HG03565 (cell line): ENCODE results near the gene C1GALT1.
"Not testable (repeated sequence)": the region's sequence is repeated elsewhere in the genome, so short reads cannot be mapped to it uniquely, and the experiment has no call there.

ENCODE experiments used
- ATAC-seq: cut with Tn5 transposase; IDR thresholded peaks from one replicate; pipeline ENCODE4 v1.9.1; 2021; ENCODE audit warnings: mild to moderate bottlenecking, moderate library complexity; ENCODE audit not compliant: unreplicated experiment

Gene C1GALT1

DNA sequence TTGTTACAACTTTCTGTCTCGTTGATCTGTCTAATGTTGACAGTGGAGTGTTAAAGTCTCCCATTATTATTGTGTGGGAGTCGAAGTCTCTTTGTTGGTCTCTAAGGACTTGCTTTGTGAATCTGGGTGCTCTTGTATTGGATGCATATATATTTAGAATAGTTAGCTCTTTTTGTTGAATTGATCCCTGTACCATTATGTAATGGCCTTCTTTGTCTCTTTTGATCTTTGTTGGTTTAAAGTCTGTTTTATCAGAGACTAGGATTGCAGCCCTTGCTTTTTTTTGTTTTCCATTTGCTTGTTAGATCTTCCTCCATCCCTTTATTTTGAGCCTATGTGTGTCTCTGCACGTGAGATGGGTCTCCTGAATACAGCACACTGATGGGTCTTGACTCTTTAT is 17.2 kb downstream of the C1GALT1 start:
- not testable (repeated sequence) for ATAC-seq

DNA sequence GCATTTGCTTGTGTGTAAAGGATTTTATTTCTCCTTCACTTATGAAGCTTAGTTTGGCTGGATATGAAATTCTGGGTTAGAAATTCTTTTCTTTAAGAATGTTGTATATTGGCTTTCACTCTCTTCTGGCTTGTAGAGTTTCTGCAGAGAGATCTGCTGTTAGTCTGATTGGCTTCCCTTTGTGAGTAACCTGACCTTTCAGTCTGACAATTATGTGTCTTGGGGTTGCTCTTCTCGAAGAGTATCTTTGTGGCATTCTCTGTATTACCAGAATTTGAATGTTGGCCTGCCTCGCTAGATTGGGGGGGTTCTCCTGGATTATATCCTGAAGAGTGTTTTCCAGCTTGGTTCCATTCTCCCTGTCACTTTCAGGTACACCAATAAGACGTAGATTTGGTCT is 17.9 kb downstream of the C1GALT1 start:
- ATAC-seq, result not testable (repeated sequence)

DNA sequence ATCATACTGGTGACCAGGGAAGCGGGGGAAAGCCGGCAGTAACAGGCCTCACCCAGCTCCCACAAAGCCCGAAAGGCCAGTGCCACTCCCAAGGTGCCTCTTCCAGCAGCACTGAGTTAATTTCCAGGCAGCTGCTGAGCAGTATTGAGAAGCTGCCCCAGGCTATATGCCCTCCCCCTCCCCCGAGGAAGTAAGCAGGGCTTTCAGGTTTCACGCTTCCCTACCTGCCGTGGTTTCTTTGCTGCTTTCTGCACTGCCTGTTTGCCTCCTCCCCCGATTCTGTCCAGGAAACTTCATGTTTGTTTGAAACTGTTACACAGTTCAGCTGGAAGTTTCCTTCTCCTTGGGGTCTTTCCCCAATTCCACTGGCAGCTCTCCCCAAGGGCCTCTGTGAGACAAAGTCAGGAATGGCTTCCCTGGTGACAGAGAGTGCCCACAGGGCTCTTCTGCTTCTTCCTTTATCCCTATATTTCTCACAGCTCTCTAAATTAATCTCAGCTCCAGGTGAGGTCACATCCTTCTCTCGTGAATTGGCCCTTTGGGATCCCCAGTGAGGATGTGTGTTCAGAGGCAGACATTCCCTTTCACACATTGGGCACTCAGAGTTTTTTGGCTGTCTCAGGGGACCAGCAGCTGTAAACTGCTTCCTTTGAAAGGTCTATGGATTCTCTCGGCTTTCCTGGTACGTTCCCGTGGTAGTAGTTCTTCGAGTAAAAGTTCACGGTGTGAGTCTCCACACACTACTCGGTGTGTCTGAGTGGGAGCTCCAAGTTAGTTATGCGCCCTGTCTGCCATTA is 19.4 kb downstream of the C1GALT1 start:
- ATAC-seq, result peak; percentile 73

DNA sequence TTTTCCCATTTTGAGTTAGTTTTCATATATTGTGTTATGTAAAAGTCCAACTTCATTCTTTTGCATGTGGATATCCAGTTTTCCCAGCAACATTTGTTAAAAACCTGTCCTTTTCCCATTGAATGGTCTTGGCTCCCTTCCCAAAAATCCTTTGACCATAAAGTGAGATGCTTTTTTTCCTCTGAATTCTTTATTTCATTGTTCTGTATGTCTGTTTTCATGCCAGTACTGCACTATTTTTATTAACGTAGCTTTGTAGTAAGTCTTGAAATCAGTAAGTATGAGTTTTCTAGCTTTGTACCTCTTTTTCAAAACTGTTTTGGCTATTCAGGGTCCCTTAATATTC is 20.0 kb downstream of the C1GALT1 start:
- no peak for ATAC-seq

DNA sequence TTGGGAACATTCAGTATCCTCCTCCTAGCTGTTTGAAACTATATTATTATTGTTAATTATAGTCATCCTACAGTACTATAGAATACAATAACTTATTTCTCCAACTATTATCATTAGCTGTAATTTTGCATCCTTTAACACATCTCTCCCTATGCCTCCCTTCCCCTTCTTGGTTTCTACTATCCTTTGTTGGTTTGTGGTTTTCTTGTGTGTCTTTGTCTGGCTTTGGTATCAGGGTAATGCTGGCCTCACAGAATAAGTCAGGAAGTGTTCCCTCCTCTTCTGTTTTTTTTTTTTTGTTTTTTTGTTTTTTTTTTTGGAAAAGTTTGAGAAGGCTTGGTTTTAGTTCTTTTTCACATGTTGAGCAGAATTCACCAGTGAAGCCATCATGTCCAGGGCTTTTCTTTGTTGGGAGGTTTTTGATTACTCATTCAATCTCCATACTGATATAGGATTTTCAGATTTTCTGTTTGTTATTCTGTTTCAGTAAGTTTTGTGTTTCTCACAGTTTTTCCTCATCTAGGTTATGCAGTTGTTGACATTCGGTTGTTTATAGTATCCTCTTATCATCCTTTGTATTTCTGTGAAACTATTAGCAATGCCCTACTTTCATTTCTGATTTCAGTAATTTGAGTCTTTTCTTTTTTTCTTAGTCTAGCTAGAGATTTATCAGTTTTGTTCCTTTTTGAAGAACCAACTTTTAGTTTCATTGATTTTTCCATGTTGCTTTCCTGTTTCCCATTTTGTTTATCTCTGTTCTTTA is 21.6 kb downstream of the C1GALT1 start:
- ATAC-seq, result no peak

DNA sequence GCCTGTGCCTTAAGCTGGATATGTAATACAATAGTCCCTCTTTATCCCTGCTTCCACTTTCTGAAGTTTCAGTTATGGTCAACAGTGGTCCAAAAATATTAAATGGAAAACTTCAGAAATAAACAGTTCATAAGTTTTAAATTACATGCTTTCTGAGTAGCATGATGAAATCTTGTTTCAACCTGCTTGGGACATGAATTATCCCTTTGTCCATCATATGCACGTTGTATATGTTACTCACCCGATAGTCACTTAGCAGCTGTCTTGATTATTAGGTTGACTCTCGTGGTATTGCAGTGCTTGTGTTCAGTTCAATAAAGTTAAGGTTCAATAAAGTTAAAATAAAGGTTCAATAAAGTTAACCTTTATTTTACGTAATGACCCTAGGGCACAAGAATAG is 25.5 kb downstream of the C1GALT1 start:
- ATAC-seq, result no peak

DNA sequence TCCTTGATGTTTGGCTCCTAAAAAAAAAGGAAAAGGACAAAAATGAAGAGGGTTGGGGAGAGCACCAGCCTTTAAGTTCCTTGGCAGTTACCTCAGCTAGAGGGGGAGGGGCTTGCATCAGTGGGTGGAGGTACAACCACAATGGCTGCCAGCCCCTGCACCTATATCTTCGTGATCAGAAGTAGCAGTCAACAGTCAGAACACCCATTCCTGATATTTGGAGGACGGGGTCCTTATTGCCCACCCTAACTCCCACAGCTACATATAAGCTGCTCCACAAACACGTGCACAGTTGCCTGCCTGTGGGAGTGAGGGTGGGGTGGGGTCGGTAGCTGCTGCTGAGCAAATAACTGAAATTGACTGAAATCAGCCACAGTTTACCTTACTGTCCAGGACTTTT is 26.2 kb downstream of the C1GALT1 start:
- ATAC-seq, result no peak

DNA sequence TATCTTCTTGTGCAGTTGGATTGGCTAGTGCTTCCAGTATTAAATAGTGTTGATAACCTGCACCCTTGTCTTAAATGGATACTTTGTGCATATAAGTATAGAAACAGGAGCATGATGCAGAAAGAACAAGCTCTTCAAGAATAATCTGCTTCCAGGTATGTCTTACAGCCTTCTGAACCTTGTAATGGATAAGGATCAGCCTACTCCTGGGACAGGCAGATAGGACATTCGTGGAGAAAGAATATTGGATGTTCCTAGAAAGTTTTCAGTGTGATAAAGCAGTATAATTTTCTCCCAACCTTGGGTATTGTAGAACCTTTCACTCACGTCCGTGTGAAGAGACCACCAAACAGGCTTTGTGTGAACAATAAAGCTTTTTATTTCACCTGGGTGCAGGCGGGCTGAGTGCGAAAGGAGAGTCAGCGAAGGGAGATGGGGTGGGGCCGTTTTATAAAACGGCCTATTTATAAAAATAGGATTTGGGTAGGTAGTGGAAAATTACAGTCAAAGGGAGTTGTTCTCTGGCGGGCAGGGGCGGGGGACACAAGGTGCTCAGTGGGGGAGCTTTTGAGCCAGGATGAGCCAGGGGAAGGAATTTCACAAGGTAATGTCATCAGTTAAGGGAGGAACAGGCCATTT is 27.2 kb downstream of the C1GALT1 start:
- ATAC-seq, result no peak

DNA sequence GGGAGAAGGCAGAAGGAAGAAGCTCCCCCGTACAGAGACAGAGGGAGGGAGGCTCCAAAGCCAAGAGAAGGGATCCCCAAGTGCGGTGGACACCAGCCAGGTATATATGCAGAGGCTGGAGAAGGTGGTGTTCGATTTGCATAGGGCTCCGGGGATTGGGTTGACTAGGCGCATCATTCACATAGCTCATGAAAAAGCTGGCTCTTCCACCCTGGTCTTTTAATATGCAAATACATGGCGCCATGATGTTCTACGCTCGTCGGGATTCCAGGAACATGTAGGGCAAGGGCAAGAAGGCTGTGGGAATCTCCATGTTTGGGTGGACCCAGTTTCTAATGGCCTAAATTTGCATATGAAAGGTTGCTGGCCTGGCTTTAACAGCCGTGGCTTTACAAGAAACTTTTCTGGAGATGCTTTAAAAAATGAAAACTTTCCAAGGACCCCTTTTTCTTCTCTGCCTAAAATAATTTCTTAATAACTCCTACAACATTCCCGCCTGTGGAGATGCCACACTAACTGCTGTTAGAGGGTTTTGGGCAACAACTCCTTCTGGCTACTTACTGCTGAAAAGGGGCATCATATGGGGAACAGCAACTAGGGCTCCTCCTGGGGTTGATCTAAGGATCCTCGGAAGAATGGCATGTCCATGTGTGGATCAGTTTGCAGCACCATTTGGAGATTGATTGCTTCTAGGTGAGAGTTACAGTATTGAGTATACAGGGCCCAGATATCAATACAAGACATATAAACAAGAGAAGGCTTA is 28.3 kb downstream of the C1GALT1 start:
- no peak for ATAC-seq

DNA sequence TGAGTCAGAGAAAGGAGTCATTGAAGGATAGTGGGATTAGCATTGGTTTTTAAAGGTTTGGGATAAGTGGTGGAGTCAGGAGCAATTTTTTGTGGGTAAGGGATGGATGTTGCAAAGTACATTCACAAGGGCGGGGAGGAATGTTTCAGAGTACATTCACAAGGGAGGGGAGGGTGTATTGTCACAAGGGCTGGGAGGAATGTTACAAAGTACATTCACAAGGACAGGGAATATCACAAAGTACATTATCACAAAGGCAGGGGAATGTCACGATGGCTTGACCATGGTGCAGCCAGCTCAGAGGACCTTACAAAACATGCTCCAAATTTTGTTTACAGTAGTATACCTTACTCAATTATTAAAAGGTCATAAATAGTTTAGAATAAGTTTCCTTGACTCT is 30.3 kb downstream of the C1GALT1 start:
- no peak for ATAC-seq

DNA sequence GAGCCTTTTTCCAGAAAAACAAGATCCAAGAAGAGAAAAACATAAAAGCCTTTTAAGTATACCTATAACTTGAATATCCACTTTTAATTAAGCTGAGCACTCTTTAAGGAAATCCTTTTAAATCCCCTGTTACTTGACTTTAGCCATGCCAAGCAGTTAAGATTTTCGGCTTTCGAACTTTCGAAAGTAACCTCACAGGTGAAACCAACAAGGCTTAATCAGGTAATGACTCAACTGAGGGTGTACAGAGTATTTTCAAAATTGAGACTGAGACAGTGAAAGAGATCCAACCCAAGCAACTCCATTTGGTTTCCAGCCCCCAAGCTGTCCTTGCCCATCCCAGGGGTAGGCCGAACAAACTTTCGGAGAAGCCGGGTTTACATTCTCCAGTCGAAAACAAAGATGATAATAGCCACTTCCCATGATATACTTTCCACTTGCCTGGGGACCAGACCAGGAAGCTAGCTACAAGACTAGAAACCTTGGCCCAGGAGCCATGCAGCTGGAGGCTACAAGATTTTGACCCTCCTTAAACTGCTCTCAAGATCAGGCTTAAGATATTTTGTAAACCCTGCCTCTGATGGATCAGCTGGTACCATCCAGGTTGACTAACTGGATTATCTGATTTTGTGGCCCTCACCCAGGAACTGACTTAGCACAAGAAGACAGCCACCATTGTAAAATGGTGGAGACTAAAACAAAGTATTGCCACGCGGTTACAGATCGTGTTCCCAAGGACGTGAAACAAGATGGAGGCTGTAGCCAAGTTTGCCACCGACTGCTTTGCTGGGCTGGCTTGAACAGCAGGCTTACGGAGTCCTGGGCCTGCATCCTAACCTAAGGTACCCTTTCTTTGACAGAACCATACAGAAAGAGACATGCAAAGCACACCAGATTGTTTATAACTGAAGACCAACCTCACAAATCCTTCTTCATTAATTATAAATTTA is 32.3 kb downstream of the C1GALT1 start:
- no peak for ATAC-seq

DNA sequence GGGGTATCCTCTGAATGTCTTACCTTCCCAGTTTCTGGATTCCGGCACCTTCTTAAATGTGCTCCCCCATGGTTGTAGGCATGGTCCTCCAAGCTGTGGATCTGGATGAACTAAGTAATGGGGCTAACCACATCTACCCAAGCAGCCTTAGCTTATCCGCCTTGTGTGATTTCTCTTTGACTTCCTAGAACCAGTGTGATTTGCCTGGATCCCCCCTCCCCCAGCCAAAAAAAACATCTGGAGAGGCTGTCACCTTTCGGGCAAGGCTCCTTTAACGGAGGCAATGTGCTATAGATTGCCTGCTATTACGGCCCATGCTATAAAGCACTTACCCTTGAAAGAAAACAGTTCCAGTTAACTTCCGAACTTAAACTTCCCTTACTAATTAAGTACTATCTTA is 33.9 kb downstream of the C1GALT1 start:
- ATAC-seq, result no peak

DNA sequence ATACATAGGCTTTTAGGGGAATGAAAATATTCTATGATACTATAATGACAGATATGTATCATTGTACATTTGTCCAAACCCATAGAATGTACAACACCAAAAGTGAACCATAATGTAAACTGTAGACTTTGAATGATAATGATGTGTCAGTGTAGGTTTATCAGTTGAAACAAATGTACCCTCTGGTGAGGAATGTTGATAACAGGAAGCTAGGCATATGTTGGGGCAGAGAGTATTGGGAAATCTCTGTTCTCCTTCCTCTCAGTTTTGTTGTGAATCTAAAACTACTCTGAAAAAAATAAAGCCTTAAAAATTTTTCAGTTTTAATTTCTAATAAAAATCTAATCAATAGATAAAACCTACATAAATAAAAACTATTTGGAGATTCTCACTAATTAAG is 36.9 kb downstream of the C1GALT1 start:
- no peak for ATAC-seq

DNA sequence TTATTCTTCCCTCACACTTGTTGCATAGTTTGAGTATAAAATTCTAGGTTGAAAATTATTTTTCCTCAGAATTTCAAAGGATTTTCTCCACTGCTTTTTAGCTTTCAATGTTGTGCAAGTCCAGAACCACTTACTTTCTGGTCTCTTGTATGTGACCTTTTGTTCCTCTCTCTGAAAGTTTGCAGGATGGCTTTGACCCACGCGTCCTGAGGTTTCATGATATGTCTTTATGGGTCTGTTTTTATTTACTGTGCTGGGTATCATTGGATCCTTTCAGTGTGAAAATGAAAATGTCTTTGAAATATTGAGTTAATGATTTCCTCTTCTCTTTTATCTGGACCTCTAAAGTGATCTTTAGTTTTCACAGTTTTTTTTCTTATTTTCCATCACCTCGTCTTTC is 38.5 kb downstream of the C1GALT1 start:
- ATAC-seq, result no peak

DNA sequence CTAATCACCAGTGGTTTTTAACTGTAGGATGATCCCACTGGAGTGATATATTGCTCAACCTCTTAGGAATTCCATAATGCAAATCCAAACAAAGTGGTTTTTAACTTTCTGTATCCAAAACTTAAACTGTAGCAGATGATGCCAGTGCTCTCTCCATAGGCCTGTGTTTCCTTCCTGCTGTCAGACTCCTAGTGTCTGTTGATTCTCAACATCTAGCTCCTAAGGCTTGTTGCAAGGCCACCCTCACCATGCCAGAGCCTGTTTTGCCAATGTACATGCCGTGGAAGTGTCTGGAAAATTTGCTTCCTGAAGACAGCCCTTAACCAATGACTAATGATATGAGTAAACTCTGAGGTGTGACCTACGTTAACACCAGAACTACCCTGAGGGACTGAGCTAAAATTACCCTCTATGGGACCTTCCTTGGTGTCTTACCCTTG is 39.3 kb downstream of the C1GALT1 start:
- ATAC-seq, result no peak

DNA sequence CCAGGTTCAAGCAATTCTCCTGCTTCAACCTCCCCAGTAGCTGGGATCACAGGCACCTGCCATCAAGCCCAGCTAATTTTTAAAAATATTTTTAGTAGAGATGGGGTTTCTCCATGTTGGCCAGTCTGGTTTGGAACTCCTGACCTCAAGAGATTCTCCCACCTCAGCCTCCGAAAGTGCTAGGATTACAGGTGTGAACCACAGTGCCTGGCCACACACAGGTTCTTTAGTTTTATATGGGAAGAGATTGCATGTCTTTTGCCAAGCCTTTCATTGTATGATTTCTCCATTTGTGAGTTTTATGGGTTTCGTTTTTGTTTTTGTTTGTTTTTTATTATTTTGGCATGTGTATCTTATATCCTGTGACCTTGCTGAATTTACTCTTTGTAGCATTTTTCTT is 40.9 kb downstream of the C1GALT1 start:
- no peak for ATAC-seq

DNA sequence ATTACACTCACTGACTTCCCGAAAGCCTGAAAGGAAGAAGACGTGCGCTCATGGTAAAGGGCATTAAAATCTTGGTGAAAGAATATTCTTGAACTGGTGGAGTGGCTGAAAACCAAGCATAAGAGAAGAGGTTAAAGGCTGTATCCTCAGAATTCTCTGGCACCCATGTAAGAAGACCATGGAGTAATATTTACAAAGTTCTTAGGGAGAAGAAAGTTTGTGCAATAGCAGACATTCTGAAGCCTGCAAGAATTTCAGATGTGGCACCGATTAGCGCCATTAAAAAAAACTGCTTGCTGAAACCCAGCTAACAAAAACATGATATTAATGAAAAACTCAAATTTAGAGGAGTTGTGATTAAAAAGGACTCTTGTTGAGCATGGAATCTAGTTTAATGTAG is 44.1 kb downstream of the C1GALT1 start:
- ATAC-seq, result no peak

DNA sequence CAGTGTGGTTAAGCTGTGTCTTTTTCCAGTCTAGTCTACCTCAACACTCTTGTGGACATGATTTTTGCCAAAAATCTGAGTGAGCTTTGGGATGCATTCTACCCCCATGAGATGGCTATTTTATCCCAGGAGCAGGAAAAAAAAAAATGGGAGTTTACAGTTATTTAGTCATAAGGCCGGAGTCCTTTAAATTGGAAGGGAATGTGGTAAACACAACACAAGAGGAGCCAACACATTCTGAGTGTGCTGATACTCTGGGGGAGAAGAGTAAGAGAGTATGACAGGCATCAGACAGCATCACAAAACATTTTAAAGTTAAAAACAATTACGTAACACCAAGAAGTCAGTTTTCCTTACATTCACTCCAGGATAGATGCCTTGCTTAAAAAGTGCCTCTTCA is 46.1 kb downstream of the C1GALT1 start:
- ATAC-seq, result no peak

DNA sequence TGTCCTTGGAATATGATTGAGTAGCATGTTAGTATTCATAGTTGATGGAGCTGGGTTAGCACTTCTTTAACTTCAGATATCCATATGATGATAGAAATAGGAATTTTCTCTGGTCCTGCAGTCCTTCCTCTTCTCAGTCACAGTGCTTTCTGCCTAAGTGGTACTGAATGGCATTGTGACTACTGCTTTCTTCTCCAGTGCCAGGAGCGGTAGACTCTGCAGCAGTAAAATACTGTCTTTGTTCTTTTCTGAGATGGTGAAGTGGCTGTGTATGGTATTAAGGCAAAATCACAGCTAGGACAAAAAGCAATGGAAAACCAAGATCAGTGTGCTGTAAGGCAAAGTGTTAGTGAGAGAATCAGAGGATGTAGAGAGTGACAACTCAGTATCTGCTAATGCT is 46.6 kb downstream of the C1GALT1 start:
- ATAC-seq, result no peak

DNA sequence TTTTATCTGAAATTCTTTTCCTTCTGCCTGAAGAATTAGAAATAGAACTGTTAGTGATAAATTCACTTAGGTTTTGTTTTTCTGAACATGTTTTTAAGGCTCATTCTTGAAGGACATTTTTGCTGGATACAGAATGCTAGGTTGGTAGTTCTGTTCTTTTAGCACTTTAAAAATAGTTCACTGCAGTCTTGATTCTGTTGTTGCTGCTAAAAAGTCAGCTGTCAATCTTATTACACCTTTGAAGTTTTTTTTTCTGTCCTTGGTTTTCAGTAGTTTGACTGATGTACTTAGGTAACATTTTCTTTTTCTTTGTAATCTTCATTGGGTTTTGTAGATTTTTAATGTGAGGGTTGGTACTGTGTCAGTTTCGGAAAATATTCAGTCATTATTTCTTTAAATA is 48.7 kb downstream of the C1GALT1 start:
- no peak for ATAC-seq
